NCI-H446 (cell line): ENCODE results near the gene HPSE2.

ENCODE experiments used
- DNase-seq, 2 experiments: peaks; one replicate each; lab custom pipeline; 2025; lab: John Stamatoyannopoulos, UW

HPSE2 gene

GRCh38 chr10:98431016-98431415 is 804.6 kb downstream of the HPSE2 start:
- no peak for DNase-seq

DNA sequence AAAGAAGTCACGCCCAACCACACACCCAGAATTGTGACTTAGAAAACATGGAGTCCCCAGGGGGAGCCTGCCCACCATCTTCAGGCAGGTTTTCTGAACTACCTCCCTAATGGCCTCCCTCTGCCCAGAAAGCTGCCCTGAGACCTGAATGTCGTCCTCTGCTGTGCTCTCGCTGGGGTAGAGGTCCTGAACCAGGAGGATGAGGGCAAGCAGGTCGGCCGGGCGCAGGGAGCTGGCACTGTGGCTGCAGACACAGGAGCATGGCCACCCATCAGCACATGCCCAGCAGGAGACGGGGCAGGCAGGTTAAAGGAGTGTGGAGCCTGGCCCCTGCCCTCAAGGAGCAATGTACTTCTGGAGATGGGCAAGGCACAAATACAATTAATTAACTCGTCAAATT is 805.2 kb downstream of the HPSE2 start:
- no peak for DNase-seq

GRCh38 chr10:98429320-98430072 is 806.2 kb downstream of the HPSE2 start:
- DNase-seq: no peak

DNA sequence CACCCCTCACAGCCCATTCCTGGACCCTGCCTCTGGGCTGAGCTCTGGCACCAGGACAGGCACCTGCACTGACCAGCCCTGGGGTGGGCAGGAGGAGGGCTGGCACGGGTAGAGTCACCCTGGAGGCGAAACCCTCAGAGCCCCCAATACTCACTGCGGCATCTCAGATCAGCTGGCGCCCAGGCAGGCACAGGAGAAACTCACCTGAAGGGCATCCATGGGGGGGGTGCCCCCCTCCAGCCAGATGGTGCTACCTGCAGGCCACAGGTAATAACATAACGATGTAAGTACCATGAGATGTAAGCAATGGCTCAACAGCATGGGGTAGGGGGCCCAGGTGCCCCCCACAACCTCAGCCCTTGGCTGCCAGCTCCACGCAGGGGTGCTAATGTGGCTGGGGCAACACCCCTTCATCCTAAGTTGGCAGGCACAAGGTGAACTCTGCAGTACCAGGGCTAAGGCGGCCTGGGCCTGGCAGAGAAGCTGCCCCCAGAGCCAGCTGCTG is 808.6 kb downstream of the HPSE2 start:
- no peak for DNase-seq

DNA sequence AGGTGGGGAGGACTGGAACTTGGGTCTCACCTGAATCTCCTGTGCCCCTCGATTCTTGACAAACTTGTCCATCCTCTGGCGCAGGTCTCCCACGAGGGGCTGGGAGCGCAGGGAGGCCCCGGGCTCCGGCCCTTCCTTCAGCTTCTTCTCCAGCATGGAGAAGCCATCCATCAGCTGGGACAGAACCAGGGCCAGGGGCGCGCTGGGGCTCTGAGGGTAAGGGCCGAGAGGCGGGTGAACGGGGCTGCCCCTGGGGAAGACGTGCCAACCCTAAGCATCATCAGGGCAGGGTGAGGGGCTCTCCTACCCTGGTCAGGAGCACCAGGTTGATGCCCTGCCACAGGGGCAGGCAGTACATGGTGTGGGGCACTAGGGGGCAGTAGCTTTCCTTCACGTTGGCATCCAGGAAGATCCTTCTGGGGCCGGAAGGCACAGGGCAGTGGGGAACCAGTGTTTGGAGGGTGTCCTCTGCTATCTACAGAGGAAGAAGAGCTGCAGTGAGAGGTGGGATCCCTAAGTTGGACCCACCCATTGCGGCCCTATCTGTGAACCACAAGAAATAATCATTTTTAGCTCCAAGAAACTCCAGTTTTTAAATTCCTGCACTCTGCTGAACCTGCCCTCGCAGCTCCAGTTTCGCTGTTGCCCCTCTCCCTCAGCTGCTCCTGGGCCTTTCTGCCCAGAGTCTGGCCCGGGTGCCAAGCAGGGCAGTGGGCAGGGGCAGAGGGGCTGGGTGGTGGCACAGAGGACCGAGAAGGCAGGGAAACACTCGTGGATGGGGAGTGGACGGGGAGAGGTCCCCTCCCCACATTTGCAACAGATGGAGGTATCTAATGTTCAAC is 809.9 kb downstream of the HPSE2 start:
- DNase-seq: no peak

- DNase-seq: no peak
Observed at GRCh38 chr10:98424295-98425254, 811.1 kb downstream of the HPSE2 start.

GRCh38 chr10:98423691-98424120 is 811.9 kb downstream of the HPSE2 start:
- no peak for DNase-seq

- no peak for DNase-seq
Observed at GRCh38 chr10:98422182-98422581, 813.5 kb downstream of the HPSE2 start.

- no peak for DNase-seq
Observed at GRCh38 chr10:98420786-98421185, 814.9 kb downstream of the HPSE2 start.

GRCh38 chr10:98419469-98420261 is 816.0 kb downstream of the HPSE2 start:
- no peak for DNase-seq

DNA sequence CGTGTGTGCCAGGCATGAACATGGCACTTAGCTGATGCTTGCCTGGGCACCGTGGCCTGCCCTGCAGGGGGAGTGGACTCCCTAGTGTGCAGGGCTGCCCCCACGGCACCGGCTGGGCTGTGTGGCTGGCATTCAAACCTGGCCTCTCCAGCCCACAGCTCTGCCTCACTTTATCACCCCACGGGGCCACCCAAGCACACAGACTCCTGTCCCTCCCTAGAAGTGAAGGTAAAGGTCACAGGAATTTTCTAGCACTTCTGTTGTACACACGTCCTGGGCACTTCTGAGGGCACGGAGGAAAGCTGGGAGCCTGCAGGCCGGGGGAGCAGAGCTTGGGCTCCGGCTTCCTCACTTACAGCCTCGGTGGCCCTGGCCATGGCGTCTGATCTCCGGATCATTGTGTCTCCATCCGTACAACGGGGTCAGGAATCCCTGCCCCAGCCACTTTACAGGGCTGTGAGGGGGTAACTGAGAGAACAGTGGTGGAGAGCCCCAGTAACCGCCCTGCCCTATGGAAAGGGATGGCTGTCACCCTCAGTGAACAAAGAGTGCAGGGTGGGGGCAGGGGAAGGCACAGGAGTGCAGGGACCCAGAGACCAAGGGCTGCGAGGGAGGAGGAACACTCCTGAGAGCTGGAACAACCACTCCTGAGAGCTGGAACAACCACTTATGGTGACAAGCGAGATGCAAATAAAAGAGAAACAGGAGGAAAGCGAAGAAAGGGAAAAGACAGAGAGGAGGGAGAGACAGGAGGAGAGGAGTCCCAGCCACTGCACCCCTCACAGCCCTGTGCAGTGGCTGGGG is 816.8 kb downstream of the HPSE2 start:
- DNase-seq: no peak

DNA sequence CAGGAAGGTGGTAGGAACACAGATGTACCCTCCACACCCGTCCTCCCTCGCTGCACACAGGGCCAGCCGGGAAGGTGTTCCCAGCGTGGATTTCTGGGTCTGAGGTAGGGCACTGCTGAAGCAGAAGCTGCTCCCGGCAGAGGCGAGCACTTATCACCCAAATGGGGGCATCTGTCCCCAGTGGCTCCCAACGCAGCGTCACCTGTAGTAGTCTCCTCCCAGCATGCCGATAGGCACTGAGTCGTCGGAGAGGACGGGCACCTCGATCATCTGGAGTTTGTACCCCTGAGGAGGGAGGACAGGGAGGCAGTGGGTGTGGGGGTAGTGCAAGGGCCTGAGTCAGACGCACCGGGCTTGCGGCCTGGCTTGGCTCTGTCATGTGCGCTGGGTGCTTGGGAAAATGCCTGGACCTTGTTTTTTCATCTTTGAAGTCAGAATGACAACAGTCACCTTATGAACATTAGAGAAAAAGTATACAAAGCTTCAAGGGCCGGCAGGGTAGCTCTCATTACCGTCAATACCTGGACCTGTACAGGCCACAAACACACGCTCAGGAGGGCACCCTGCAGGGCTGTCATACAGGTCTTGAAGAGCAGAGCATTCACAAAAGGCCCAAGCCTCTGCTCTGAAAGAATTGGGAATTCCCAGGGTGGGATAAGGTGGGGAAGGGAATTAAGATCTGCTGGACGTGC is 817.5 kb downstream of the HPSE2 start:
- no peak for DNase-seq

GRCh38 chr10:98417481-98417959 is 818.1 kb downstream of the HPSE2 start:
- DNase-seq: no peak

DNA sequence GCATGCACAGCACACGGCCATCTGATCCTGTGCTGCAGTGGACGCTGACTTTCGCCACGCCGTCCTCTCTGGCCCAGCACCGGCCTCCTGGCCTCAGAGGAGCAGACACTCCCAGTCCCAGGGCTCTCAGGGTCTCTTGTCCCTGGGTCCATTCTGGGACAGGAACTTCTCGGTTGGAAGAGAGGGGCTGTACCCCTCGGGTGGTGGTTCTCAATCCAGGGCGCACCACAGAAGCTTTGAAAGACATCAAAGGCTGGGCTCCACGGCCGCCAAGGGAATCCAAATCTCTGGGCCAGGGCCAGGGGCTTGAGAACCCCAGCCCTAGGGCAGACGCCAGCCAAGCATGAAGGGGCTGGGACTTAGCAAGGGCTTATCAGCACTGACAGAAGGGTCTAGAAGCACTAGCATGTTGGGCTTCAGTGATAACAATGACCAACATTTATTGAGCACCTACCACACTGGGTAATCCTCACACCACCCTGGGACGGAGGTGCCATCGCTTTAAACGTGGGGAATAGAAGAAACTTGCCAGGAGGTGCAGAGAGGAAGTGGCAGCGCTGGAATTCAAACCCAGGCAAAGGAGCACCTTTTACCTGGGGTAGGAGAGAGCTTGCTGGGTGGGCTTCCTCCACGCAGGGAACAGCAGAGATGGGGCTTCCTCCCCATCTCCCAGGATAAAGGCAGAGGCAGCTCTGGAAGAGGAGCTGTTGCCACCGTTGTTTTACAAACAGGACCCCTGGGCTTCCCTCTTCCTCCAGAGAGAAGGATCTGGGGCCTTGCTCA is 818.9 kb downstream of the HPSE2 start:
- no peak for DNase-seq

- DNase-seq: no peak
Observed at GRCh38 chr10:98415731-98416119, 819.9 kb downstream of the HPSE2 start.

GRCh38 chr10:98414932-98415730 is 820.5 kb downstream of the HPSE2 start, which contains the start of gene PYROXD2:
PYROXD2 (minus strand) TSS chr10:98415182; CDS start chr10:98415135, 47 bp downstream.
- DNase-seq: peak in 1 of 2 experiments; percentile 62

GRCh38 chr10:98414578-98414931 is 821.1 kb downstream of the HPSE2 start:
- no peak for DNase-seq

DNA sequence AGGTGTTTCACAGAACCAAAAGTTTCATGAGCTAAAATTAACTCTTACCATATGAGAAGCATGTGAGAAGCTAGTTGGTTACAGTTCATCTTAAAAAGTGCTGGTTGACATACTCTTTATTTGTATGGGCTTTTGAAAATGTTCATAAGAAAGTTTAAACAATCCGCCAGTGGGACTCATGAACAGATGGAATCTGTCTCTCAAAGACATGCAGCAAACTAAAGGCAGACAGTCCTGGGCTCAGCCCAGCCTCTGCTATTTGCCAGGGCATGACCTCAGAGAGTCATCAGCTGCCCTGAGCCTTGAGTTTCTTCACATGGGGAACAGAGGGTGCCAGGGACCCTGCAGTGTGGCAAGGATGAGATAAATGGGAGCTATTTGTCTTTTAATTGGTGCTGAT is 823.9 kb downstream of the HPSE2 start:
- DNase-seq: no peak
